GM12878 (cell line): ENCODE measurements around the gene VPS39. TPM values are rescaled to one million over a fixed set of nuclear protein-coding genes. Genes with fewer than 3 reads are reported as not detected.

Source experiments
- ATAC-seq: fragments of 200-7000 bp; cut with Tn5 transposase; 3 replicates; pipeline ENCODE4 v1.9.1; 2020; ENCODE audit warnings: mild to moderate bottlenecking, moderate library complexity
- BruUV-seq: library from RNA; stranded (reverse); fragments of 400-500 nt; replicated peaks from 2 replicates; lab custom pipeline; 2021; lab: Mats Ljungman, UMichigan
- CTCF ChIA-PET: fragments of 300-600 bp; sonication (Branson Sonifier 250); formaldehyde crosslinking; extraction: SDS; loops from one replicate; lab custom pipeline; 2021; ENCODE audit warnings: inconsistent platforms; lab: Yijun Ruan, JAX
- POLR2A ChIA-PET: fragments of 350-600 bp; formaldehyde crosslinking; extraction: SDS; loops from one replicate; lab custom pipeline; 2021; ENCODE audit warnings: inconsistent platforms; lab: Charles Lee
- RAD21 ChIA-PET: fragments of 300-600 bp; sonication (Branson Sonifier 250); formaldehyde crosslinking; loops from one replicate; lab custom pipeline; 2023; ENCODE audit warnings: antibody characterized with exemption; ENCODE audit not compliant: unreplicated experiment; lab: Charles Lee
- SMC1A ChIA-PET: fragments of 300-600 bp; sonication (Branson Sonifier 250); formaldehyde crosslinking; loops from one replicate; lab custom pipeline; 2023; ENCODE audit not compliant: unreplicated experiment, uncharacterized antibody; lab: Charles Lee
- DNase-seq: peaks from one replicate; pipeline ENCODE4 v3.0.0-alpha.2; 2011; ENCODE audit warnings: low read depth, low spot score
- FAIRE-seq: peaks from 3 replicates; lab custom pipeline; 2011; peaks lifted over from hg19 to GRCh38; lab: Jason Lieb, UNC
- H2AFZ ChIP-seq: 2 replicates; pipeline ENCODE4 v1.6.0; 2011; ENCODE audit warnings: low read depth, low read length, control low read depth; ENCODE audit not compliant: control insufficient read depth
- H3K27ac ChIP-seq: 2 replicates; pipeline ENCODE4 v1.5.1; 2011; ENCODE audit warnings: control low read depth; ENCODE audit not compliant: control insufficient read depth, insufficient read depth
- H3K27me3 ChIP-seq, 2 experiments: replicated peaks in 1 of 2; 2 replicates each; pipeline versions ENCODE4 v1.6.0 to v1.6.1; 2011; ENCODE audit warnings: low read length in 1 of 2; ENCODE audit not compliant: control insufficient read depth in 2 of 2, insufficient read depth in 2 of 2
- H3K36me3 ChIP-seq, 2 experiments: 2 replicates each; pipeline ENCODE4 v1.5.1; 2011; ENCODE audit warnings: low read length in 1 of 2; ENCODE audit not compliant: control insufficient read depth in 2 of 2, insufficient read depth in 2 of 2
- H3K4me1 ChIP-seq: 2 replicates; pipeline ENCODE4 v1.6.1; 2011; ENCODE audit warnings: mild to moderate bottlenecking, low read length, moderate library complexity, mixed read lengths; ENCODE audit not compliant: control insufficient read depth, insufficient read depth
- H3K4me2 ChIP-seq: 2 replicates; pipeline ENCODE4 v1.6.0; 2011; ENCODE audit warnings: control low read depth; ENCODE audit not compliant: control insufficient read depth, insufficient read depth
- H3K4me3 ChIP-seq: fragments of 200-600 bp; sonication (generic); 2 replicates; pipeline ENCODE4 v1.5.1; 2016
- H3K79me2 ChIP-seq: 2 replicates; pipeline ENCODE4 v1.6.0; 2011; ENCODE audit warnings: low read length; ENCODE audit not compliant: control insufficient read depth, insufficient read depth
- H3K9ac ChIP-seq: 2 replicates; pipeline ENCODE4 v1.8.0; 2011; ENCODE audit warnings: low read length, control low read depth, mixed read lengths; ENCODE audit not compliant: control insufficient read depth, insufficient read depth
- H3K9me3 ChIP-seq: replicated peaks from 3 replicates; pipeline ENCODE4 v1.5.1; 2011; ENCODE audit warnings: mild to moderate bottlenecking, low read length; ENCODE audit not compliant: control insufficient read depth, insufficient read depth
- H4K20me1 ChIP-seq: 2 replicates; pipeline ENCODE4 v1.6.0; 2011; ENCODE audit not compliant: control insufficient read depth, insufficient read depth
- BCLAF1 ChIP-seq: fragments of 450-650 bp; IDR thresholded peaks from 2 replicates; pipeline ENCODE4 v1.6.1; 2017; ENCODE audit warnings: antibody characterized with exemption, mild to moderate bottlenecking, moderate library complexity
- DPF2 ChIP-seq: fragments of 450-650 bp; IDR thresholded peaks from 2 replicates; pipeline ENCODE4 v1.6.1; 2017; ENCODE audit warnings: mild to moderate bottlenecking
- ESRRA ChIP-seq: IDR thresholded peaks from 2 replicates; pipeline ENCODE4 v1.6.1; 2012; ENCODE audit warnings: mild to moderate bottlenecking, low read length, improper control_type of control experiment
- HDAC2 ChIP-seq: fragments of 200-600 bp; sonication (generic); IDR thresholded peaks from 2 replicates; pipeline ENCODE4 v1.6.1; 2017
- MEF2B ChIP-seq: fragments of 450-650 bp; IDR thresholded peaks from 2 replicates; pipeline ENCODE4 v1.6.1; 2018; ENCODE audit warnings: mild to moderate bottlenecking, moderate library complexity; ENCODE audit not compliant: partially characterized antibody, poor library complexity, severe bottlenecking
- MYC ChIP-seq: IDR thresholded peaks from 2 replicates; pipeline ENCODE4 v1.6.1; 2011; ENCODE audit warnings: mild to moderate bottlenecking, low read length, moderate library complexity, inconsistent platforms; ENCODE audit not compliant: insufficient read depth, insufficient replicate concordance, insufficient read length, severe bottlenecking
- NFYB ChIP-seq: IDR thresholded peaks from 2 replicates; pipeline ENCODE4 v1.6.1; 2011; ENCODE audit warnings: low read depth, mild to moderate bottlenecking, low read length, improper control_type of control experiment, moderate library complexity; ENCODE audit not compliant: insufficient read depth
- NRF1 ChIP-seq: conservative IDR thresholded peaks from 2 replicates; pipeline ENCODE4 v1.6.1; 2011; ENCODE audit warnings: mild to moderate bottlenecking, low read depth, low read length, improper control_type of control experiment
- RAD51 ChIP-seq: fragments of 450-650 bp; IDR thresholded peaks from 2 replicates; pipeline ENCODE4 v1.6.1; 2016; ENCODE audit warnings: moderate library complexity, mild to moderate bottlenecking, inconsistent platforms
- TARDBP ChIP-seq: IDR thresholded peaks from 2 replicates; pipeline ENCODE4 v1.6.1; 2016; ENCODE audit warnings: borderline replicate concordance
- TCF7 ChIP-seq: IDR thresholded peaks from 2 replicates; pipeline ENCODE4 v1.6.1; 2014; ENCODE audit warnings: antibody characterized with exemption, borderline replicate concordance
- ZNF274 ChIP-seq: IDR thresholded peaks from one replicate; pipeline ENCODE4 v1.8.0; 2011; ENCODE audit not compliant: insufficient read length, insufficient read depth
- ZSCAN29 ChIP-seq: fragments of 450-650 bp; IDR thresholded peaks from 2 replicates; pipeline ENCODE4 v1.6.1; 2017; ENCODE audit warnings: mild to moderate bottlenecking, moderate library complexity
- WGBS: methylation state at CpG from one replicate; pipeline ENCODE4 v1.1.6; 2016; ENCODE audit warnings: low lambda C conversion rate; ENCODE audit not compliant: insufficient replicate concordance, insufficient coverage; ENCODE audit errors: missing lambda C conversion rate; 5-methylcytosine and 5-hydroxymethylcytosine counted together
- in situ Hi-C: fragments of 300-500 bp; cut with MboI; formaldehyde crosslinking; loops from 9 replicates; pipeline ENCODE4 v1.14.3; 2018; ENCODE audit warnings: mixed read lengths
- intact Hi-C: fragments of 100-400 bp; cut with micrococcal nuclease; formaldehyde crosslinking; loops from one replicate; pipeline ENCODE4 v1.14.2; 2022; ENCODE audit not compliant: unreplicated experiment
- polyA plus RNA-seq, 11 experiments: library from polyadenylated mRNA; depleted of rRNA in 4 of 11; unstranded in 6 of 11; stranded (reverse) in 5 of 11; fragments of >200 nt; fragmentation: Nextera tagmentation in 4 of 11; fragmentation: Illumina TruSeq in 1 of 11; extraction: Ambion mirVana in 4 of 11; extraction: Trizol in 1 of 11; gene quantifications; 1 replicate in 1 of 11; 2 replicates in 10 of 11; pipeline versions ENCODE4 v1.2.1 to v1.2.3, GENCODE V29; 2011 to 2016; ENCODE audit warnings: inconsistent platforms in 2 of 11, missing spikeins in 2 of 11, low read depth in 1 of 11
- total RNA-seq, 4 experiments: library from RNA; depleted of rRNA in 3 of 4; stranded (reverse); fragments of >200 nt in 3 of 4; fragmentation: Illumina TruSeq in 1 of 4; extraction: Trizol in 1 of 4; gene quantifications; 2 replicates each; pipeline versions ENCODE4 v1.2.1 to v1.2.3, GENCODE V29; 2013 to 2021
- TF ChIP-seq, protein P1 (sequence below): fragments of 450-650 bp; IDR thresholded peaks from 2 replicates; pipeline ENCODE4 v1.6.1; 2018; ENCODE audit warnings: borderline replicate concordance, mild to moderate bottlenecking; ENCODE audit not compliant: partially characterized antibody
- TF ChIP-seq, protein P2 (sequence below): fragments of 450-650 bp; conservative IDR thresholded peaks from 2 replicates; pipeline ENCODE4 v1.6.1; 2017; ENCODE audit warnings: mild to moderate bottlenecking, moderate library complexity
- TF ChIP-seq, protein P3 (sequence below): fragments of 450-650 bp; IDR thresholded peaks from 2 replicates; pipeline ENCODE4 v1.6.1; 2017; ENCODE audit warnings: borderline replicate concordance

Gene VPS39
- total and polyA plus RNA-seq, 10 of the 15 experiments (the other 5 are each of a cell fraction or from before 2014, with no cell fraction given) = 4.9 to 50.0 (median 36.2) TPM

DNA sequence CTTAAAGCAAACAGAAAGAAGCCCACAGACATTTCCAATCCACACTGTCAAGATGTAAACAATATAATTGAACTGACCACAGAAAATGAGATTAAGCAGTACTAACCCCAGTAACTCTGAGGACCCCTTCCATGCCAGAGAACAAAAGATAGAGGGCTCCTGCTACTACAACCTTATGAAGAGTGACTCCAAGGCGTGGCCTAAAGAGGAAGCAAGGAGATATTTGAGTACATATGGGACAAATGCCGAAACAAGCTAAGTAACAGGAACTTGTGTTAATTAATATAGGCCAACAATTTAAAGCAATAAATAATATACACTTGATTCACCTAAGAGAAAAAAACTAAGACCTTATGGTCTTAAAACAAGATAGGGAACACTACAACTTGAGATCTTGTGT, 25.0 kb upstream of the VPS39 start (continued):
- TF ChIP-seq, protein P1, sequence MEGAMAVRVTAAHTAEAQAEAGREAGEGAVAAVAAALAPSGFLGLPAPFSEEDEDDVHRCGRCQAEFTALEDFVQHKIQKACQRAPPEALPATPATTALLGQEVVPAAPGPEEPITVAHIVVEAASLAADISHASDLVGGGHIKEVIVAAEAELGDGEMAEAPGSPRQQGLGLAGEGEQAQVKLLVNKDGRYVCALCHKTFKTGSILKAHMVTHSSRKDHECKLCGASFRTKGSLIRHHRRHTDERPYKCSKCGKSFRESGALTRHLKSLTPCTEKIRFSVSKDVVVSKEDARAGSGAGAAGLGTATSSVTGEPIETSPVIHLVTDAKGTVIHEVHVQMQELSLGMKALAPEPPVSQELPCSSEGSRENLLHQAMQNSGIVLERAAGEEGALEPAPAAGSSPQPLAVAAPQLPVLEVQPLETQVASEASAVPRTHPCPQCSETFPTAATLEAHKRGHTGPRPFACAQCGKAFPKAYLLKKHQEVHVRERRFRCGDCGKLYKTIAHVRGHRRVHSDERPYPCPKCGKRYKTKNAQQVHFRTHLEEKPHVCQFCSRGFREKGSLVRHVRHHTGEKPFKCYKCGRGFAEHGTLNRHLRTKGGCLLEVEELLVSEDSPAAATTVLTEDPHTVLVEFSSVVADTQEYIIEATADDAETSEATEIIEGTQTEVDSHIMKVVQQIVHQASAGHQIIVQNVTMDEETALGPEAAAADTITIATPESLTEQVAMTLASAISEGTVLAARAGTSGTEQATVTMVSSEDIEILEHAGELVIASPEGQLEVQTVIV = no peak
- TF ChIP-seq TARDBP = no peak
- no peak for TF ChIP-seq MEF2B

DNA sequence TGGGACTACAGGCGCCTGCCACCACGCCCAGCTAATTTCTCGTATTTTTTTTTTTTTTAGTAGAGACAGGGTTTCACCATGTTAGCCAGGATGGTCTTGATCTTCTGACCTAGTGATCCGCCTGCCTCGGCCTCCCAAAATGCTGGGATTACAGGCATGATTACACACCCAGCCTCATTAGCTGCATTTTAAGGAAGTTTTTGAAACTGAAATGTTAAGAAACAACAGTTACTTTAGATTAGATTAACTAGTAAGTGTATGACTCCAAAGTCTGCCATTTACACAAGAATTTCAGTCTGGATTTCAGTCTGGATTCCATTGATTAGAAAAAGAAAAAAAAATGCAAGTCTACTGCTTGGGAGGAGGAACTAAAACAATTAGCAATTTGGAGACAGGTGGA, 24.5 kb upstream of the VPS39 start:
- RAD21 ChIA-PET = no interaction called here
- TF ChIP-seq DPF2 (no peak), BCLAF1 (no peak), ZSCAN29 (no peak), ZNF274 (no peak), ESRRA (no peak), NFYB (no peak), TCF7 (no peak), HDAC2 (no peak), NRF1 (no peak), MYC (no peak), RAD51 (no peak)
- TF ChIP-seq, protein P2, sequence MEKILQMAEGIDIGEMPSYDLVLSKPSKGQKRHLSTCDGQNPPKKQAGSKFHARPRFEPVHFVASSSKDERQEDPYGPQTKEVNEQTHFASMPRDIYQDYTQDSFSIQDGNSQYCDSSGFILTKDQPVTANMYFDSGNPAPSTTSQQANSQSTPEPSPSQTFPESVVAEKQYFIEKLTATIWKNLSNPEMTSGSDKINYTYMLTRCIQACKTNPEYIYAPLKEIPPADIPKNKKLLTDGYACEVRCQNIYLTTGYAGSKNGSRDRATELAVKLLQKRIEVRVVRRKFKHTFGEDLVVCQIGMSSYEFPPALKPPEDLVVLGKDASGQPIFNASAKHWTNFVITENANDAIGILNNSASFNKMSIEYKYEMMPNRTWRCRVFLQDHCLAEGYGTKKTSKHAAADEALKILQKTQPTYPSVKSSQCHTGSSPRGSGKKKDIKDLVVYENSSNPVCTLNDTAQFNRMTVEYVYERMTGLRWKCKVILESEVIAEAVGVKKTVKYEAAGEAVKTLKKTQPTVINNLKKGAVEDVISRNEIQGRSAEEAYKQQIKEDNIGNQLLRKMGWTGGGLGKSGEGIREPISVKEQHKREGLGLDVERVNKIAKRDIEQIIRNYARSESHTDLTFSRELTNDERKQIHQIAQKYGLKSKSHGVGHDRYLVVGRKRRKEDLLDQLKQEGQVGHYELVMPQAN = no peak
- TF ChIP-seq, protein P3, sequence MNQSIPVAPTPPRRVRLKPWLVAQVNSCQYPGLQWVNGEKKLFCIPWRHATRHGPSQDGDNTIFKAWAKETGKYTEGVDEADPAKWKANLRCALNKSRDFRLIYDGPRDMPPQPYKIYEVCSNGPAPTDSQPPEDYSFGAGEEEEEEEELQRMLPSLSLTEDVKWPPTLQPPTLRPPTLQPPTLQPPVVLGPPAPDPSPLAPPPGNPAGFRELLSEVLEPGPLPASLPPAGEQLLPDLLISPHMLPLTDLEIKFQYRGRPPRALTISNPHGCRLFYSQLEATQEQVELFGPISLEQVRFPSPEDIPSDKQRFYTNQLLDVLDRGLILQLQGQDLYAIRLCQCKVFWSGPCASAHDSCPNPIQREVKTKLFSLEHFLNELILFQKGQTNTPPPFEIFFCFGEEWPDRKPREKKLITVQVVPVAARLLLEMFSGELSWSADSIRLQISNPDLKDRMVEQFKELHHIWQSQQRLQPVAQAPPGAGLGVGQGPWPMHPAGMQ = no peak

More for the DNA sequence above, 24.5 kb upstream of the VPS39 start:
- peaks cover 1 to 20% of the 10 kb centered on the region in 2 experiments for H3K36me3 ChIP-seq
- no peaks in the 10 kb centered on the region for H3K79me2 ChIP-seq
- in situ Hi-C loops (no loop called here), intact Hi-C loops (no loop called here)
- FAIRE-seq (no peak), DNase-seq (no peak), ATAC-seq (no peak)
- no peak overlapping the region for H3K27ac ChIP-seq
- no TSS peak for BruUV-seq
- H3K4me1 ChIP-seq = no peaks in the 10 kb centered on the region
- no peak overlapping the region for H3K4me2 ChIP-seq
- H3K27me3 ChIP-seq = no peaks in the 10 kb centered on the region
- POLR2A ChIA-PET = no interaction called here
- no peak overlapping the region for H3K9ac ChIP-seq
- SMC1A ChIA-PET = no interaction called here
- H3K4me3 ChIP-seq = no peak overlapping the region
- 95% methylated on average over 2 of the region's 5 CpGs for WGBS
- no peaks in the 10 kb centered on the region for H3K9me3 ChIP-seq
- no peaks in the 10 kb centered on the region for H4K20me1 ChIP-seq
- CTCF ChIA-PET = no interaction called here
- H2AFZ ChIP-seq = no peak overlapping the region
